ENCODE data around the gene FPGT. TPM values are rescaled to one million over a fixed set of nuclear protein-coding genes. Genes with fewer than 3 reads are reported as not detected.

Gene FPGT
- total and polyA plus RNA-seq, 2 of the 4 experiments (the other 2 are of a cell fraction), result 9.4 to 13.3 TPM

GRCh38 chr1:74237035-74237434 lies 39.0 kb downstream of the FPGT start:
- H3K23ac ChIP-seq (ENCODE audit: low read depth, low read length), result no peak overlapping the region
- no peak overlapping the region for H3K18ac ChIP-seq (ENCODE audit: low read depth, low read length)
- ChIA-PET CTCF (interaction anchor here (1.0 kb wide), 1 partner anchor 12 kb away, joined by 3 read pairs; no protein-coding TSS in a partner anchor), POLR2A (ENCODE audit: unreplicated experiment) (no interaction called here)
- no peak overlapping the region for H2AK9ac ChIP-seq (replicated peaks; ENCODE audit: low read depth, low read length, poor library complexity)
- H2AK5ac ChIP-seq (ENCODE audit: low read depth, low read length), result no peak overlapping the region
- no peak overlapping the region for H3K4me3 ChIP-seq (ENCODE audit: insufficient read depth, low read depth, low read length)
- H2AFZ ChIP-seq (replicated peaks; ENCODE audit: low read length, poor library complexity), result no peak overlapping the region
- H3K27me3 ChIP-seq (ENCODE audit: control insufficient read depth, insufficient read depth, low read length), result no peaks in the 10 kb centered on the region
- no peak overlapping the region for H2BK120ac ChIP-seq (ENCODE audit: low read depth, low read length)
- intact Hi-C loops (cut with micrococcal nuclease) (no loop called here), in situ Hi-C loops (cut with MboI; ENCODE audit: low sequenced_read_pairs) (no loop called here), dilution Hi-C loops (cut with HindIII; ENCODE audit: low sequenced_read_pairs, unreplicated experiment) (no loop called here)
- no peak overlapping the region for H4K8ac ChIP-seq (ENCODE audit: low read depth in 2 of 2, low read length in 2 of 2)
- no peaks in the 10 kb centered on the region for H3K4me1 ChIP-seq (ENCODE audit: control insufficient read depth, insufficient read depth, low read length)
- DNase-seq (no peak), ATAC-seq (ENCODE audit: low read depth) (no peak)
- WGBS, 2 experiments (ENCODE audit: extremely low coverage in 2 of 2, insufficient read length in 1 of 2), result no CpG with 5 or more reads among the region's 1 CpG
- no peaks in the 10 kb centered on the region for H4K20me1 ChIP-seq (ENCODE audit: insufficient read depth, low read length)
- no peak overlapping the region for H2BK20ac ChIP-seq (ENCODE audit: low read depth, low read length)
- no peak overlapping the region for H3K56ac ChIP-seq (ENCODE audit: extremely low read depth, insufficient read depth, low read length)
- no peak overlapping the region for H2BK15ac ChIP-seq (ENCODE audit: low read depth, low read length)
- H3K9ac ChIP-seq (ENCODE audit: low read depth, low read length), result no peak overlapping the region
- BruUV-seq (replicated peaks), result no TSS peak
- H4K5ac ChIP-seq (ENCODE audit: low read depth, low read length), result no peak overlapping the region
- H3K4me2 ChIP-seq (ENCODE audit: low read depth, low read length), result no peak overlapping the region
- no peaks in the 10 kb centered on the region for H3K79me1 ChIP-seq (ENCODE audit: low read depth in 1 of 2, low read length in 2 of 2)
- H3K27ac ChIP-seq (ENCODE audit: insufficient read depth, low read length), result no peak overlapping the region
- no peaks in the 10 kb centered on the region for H3K9me3 ChIP-seq (ENCODE audit: control insufficient read depth, insufficient read depth, low read length)
- H4K91ac ChIP-seq (ENCODE audit: insufficient read depth, low read depth, low read length), result no peak overlapping the region
- no peaks in the 10 kb centered on the region for H3K9me1 ChIP-seq (ENCODE audit: insufficient read depth, low read length)
- no peak overlapping the region for H3K4ac ChIP-seq (ENCODE audit: low read depth, low read length)
- H3K36me3 ChIP-seq (ENCODE audit: control insufficient read depth, insufficient read depth, low read length), result no peaks in the 10 kb centered on the region
- no peak overlapping the region for H3K14ac ChIP-seq (replicated peaks; ENCODE audit: low read depth, low read length)
- H2BK5ac ChIP-seq (ENCODE audit: low read depth, low read length, poor library complexity, severe bottlenecking), result no peak overlapping the region
- TF ChIP-seq POLR2A (IDR thresholded peaks at IDR 0.05; ENCODE audit: low read depth, low read length), result no peak
- TF ChIP-seq CTCF (conservative IDR thresholded peaks at IDR 0.05; ENCODE audit: low read depth, low read length), result no peak
- no peak for TF ChIP-seq MAZ (IDR thresholded peaks at IDR 0.05; ENCODE audit: borderline replicate concordance, low read depth, low read length)
- TF ChIP-seq ELK1 (IDR thresholded peaks at IDR 0.05; ENCODE audit: borderline replicate concordance, low read depth, low read length), result no peak
- no peak for TF ChIP-seq FOS (IDR thresholded peaks at IDR 0.05; ENCODE audit: low read depth, low read length)
- no peak for TF ChIP-seq CEBPB (IDR thresholded peaks at IDR 0.05; ENCODE audit: low read depth, low read length)
- TF ChIP-seq RAD21 (IDR thresholded peaks at IDR 0.05; ENCODE audit: low read length), result no peak
- TF ChIP-seq RCOR1 (IDR thresholded peaks at IDR 0.05; ENCODE audit: insufficient replicate concordance, low read length), result no peak
- TF ChIP-seq NFE2L2 (IDR thresholded peaks at IDR 0.05; ENCODE audit: low read depth, low read length), result no peak
- no peak for TF ChIP-seq MAFK (IDR thresholded peaks at IDR 0.05; ENCODE audit: low read depth, low read length)
- no peak for TF ChIP-seq RFX5 (IDR thresholded peaks at IDR 0.05; ENCODE audit: low read depth, low read length)
- TF ChIP-seq MXI1 (IDR thresholded peaks at IDR 0.05; ENCODE audit: borderline replicate concordance, low read depth, low read length), result no peak
- TF ChIP-seq USF2 (IDR thresholded peaks at IDR 0.05; ENCODE audit: low read depth, low read length), result no peak
- TF ChIP-seq SMC3 (IDR thresholded peaks at IDR 0.05; ENCODE audit: low read depth, low read length), result no peak
- no peak for TF ChIP-seq BHLHE40 (IDR thresholded peaks at IDR 0.05; ENCODE audit: low read depth, low read length)
- TF ChIP-seq CHD1 (IDR thresholded peaks at IDR 0.05; ENCODE audit: low read depth, low read length), result no peak
